B cell (primary cell): ENCODE measurements around the gene NGLY1. TPM values are rescaled to one million over a fixed set of nuclear protein-coding genes. Genes with fewer than 3 reads are reported as not detected.

Source experiments
- ATAC-seq: fragments of 200-7000 bp; cut with Tn5 transposase; one replicate; pipeline ENCODE4 v1.10.0; 2021; ENCODE audit warnings: low read depth, mild to moderate bottlenecking, moderate number of reproducible peaks, moderate library complexity
- CTCF ChIA-PET: fragments of 350-600 bp; sonication (Branson Sonifier 250); formaldehyde crosslinking; loops from one replicate; lab custom pipeline; 2021; ENCODE audit warnings: antibody characterized with exemption, inconsistent platforms; lab: Charles Lee
- POLR2A ChIA-PET: fragments of 350-600 bp; sonication (Branson Sonifier 250); formaldehyde crosslinking; loops from one replicate; lab custom pipeline; 2021; ENCODE audit warnings: antibody characterized with exemption; lab: Charles Lee
- DNase-seq: peaks from one replicate; pipeline ENCODE4 v3.0.0; 2013
- H2AFZ ChIP-seq: 2 replicates; pipeline ENCODE4 v1.6.1; 2012; ENCODE audit warnings: mild to moderate bottlenecking, low read depth, low read length; ENCODE audit not compliant: insufficient read depth, poor library complexity, severe bottlenecking
- H3K27ac ChIP-seq, 2 donors: 1 replicate in 1 of 2; 2 replicates in 1 of 2; pipeline ENCODE4 v1.5.1; 2012 to 2013; ENCODE audit warnings: low read length in 2 of 2, mild to moderate bottlenecking in 2 of 2, moderate library complexity in 1 of 2
- H3K27me3 ChIP-seq, 4 experiments: fragments of 200-600 bp in 1 of 4; sonication (generic) in 1 of 4; replicated peaks in 1 of 4; 1 replicate in 2 of 4; 2 replicates in 2 of 4; pipeline versions ENCODE4 v1.6.1 to v1.7.0; 2013 to 2016; ENCODE audit warnings: low read length in 3 of 4, mild to moderate bottlenecking in 2 of 4, mixed read lengths in 1 of 4, moderate library complexity in 1 of 4; ENCODE audit not compliant: insufficient read depth in 4 of 4, control insufficient read depth in 3 of 4; ENCODE audit errors: control extremely low read depth in 1 of 4
- H3K36me3 ChIP-seq, 2 experiments: replicated peaks in 1 of 2; 1 replicate in 1 of 2; 2 replicates in 1 of 2; pipeline versions ENCODE4 v1.6.1 to v1.7.1; 2013; ENCODE audit warnings: low read length in 1 of 2; ENCODE audit not compliant: insufficient read depth in 2 of 2, control insufficient read depth in 1 of 2; ENCODE audit errors: control extremely low read depth in 1 of 2, extremely low read depth in 1 of 2
- H3K4me1 ChIP-seq, 2 donors: fragments of 200-600 bp in 1 of 2; sonication (generic) in 1 of 2; 1 replicate in 1 of 2; 2 replicates in 1 of 2; pipeline versions ENCODE4 v1.5.1 to v1.6.1; 2013 to 2017; ENCODE audit warnings: low read length in 2 of 2; ENCODE audit not compliant: control insufficient read depth in 2 of 2, insufficient read depth in 2 of 2
- H3K4me2 ChIP-seq: replicated peaks from 2 replicates; pipeline ENCODE3; 2012; ENCODE audit warnings: mild to moderate bottlenecking, low read depth, low read length; ENCODE audit not compliant: poor library complexity, severe bottlenecking
- H3K4me3 ChIP-seq, 5 experiments: fragments of 200-600 bp in 1 of 5; sonication (generic) in 1 of 5; 1 replicate in 3 of 5; 2 replicates in 2 of 5; pipeline versions ENCODE4 v1.5.1 to v1.7.0; 2011 to 2016; ENCODE audit warnings: low read length in 4 of 5, mild to moderate bottlenecking in 4 of 5, low read depth in 2 of 5, control low read depth in 1 of 5, moderate library complexity in 1 of 5; ENCODE audit not compliant: insufficient read depth in 1 of 5; ENCODE audit errors: control extremely low read depth in 1 of 5, extremely low read depth in 1 of 5
- H3K79me2 ChIP-seq: fragments of 200-600 bp; sonication (generic); one replicate; pipeline ENCODE4 v1.6.0; 2016; ENCODE audit warnings: low read length; ENCODE audit not compliant: control insufficient read depth, insufficient read depth
- H3K9ac ChIP-seq: fragments of 200-600 bp; sonication (generic); 2 replicates; pipeline ENCODE4 v1.6.1; 2017; ENCODE audit warnings: mild to moderate bottlenecking, low read length, moderate library complexity
- H3K9me3 ChIP-seq, 3 donors: one replicate each; pipeline versions ENCODE4 v1.6.1 to v1.7.1; 2013; ENCODE audit warnings: low read length in 2 of 3; ENCODE audit not compliant: control insufficient read depth in 2 of 3, insufficient read depth in 1 of 3; ENCODE audit errors: control extremely low read depth in 1 of 3
- H4K20me1 ChIP-seq: 2 replicates; pipeline ENCODE4 v1.6.0; 2012; ENCODE audit warnings: mild to moderate bottlenecking, low read length; ENCODE audit not compliant: insufficient read depth, control insufficient read depth, poor library complexity, severe bottlenecking
- H3K27ac Mint-ChIP-seq: one replicate; pipeline ENCODE4 v1.8.0; 2021; ENCODE audit warnings: mixed read lengths
- H3K27me3 Mint-ChIP-seq: one replicate; pipeline ENCODE4 v1.8.0; 2021; ENCODE audit warnings: mixed read lengths
- H3K4me1 Mint-ChIP-seq: one replicate; pipeline ENCODE4 v1.8.0; 2021; ENCODE audit warnings: mixed read lengths
- H3K4me3 Mint-ChIP-seq: one replicate; pipeline ENCODE4 v1.8.0; 2021; ENCODE audit warnings: mixed read lengths
- H3K9me3 Mint-ChIP-seq: one replicate; pipeline ENCODE4 v1.8.0; 2022; ENCODE audit warnings: mixed read lengths; ENCODE audit not compliant: insufficient read depth
- CTCF ChIP-seq: fragments of 200-600 bp; IDR thresholded peaks from one replicate; pipeline ENCODE4 v1.8.0; 2022; ENCODE audit warnings: antibody characterized with exemption, mild to moderate bottlenecking
- EZH2 ChIP-seq: IDR thresholded peaks from 2 replicates; pipeline ENCODE4 v1.6.1; 2012; ENCODE audit warnings: borderline replicate concordance, low read depth, mild to moderate bottlenecking, moderate library complexity, low read length; ENCODE audit not compliant: insufficient read depth, poor library complexity, severe bottlenecking
- WGBS: methylation state at CpG from one replicate; pipeline ENCODE4 v1.1.5; 2013; ENCODE audit warnings: missing lambda C conversion rate; ENCODE audit not compliant: insufficient coverage; 5-methylcytosine and 5-hydroxymethylcytosine counted together
- intact Hi-C: fragments of 100-400 bp; cut with micrococcal nuclease; formaldehyde crosslinking; loops from one replicate; pipeline ENCODE4 v1.10.0; 2022
- polyA plus RNA-seq: library from polyadenylated mRNA; depleted of rRNA; stranded (reverse); fragments of >200 nt; gene quantifications from 2 replicates; pipeline ENCODE4 v1.2.3, GENCODE V29; 2012
- total RNA-seq, 2 donors: library from RNA; stranded (reverse); fragments of 120-200 nt in 1 of 2; gene quantifications; 1 replicate in 1 of 2; 2 replicates in 1 of 2; pipeline versions ENCODE4 v1.2.3 to v1.2.4, GENCODE V29; 2013 to 2022

NGLY1 gene
- total and polyA plus RNA-seq, 2 donors (not counting 1 experiment from before 2014, with no cell fraction given), result 24.2 to 145 TPM

DNA sequence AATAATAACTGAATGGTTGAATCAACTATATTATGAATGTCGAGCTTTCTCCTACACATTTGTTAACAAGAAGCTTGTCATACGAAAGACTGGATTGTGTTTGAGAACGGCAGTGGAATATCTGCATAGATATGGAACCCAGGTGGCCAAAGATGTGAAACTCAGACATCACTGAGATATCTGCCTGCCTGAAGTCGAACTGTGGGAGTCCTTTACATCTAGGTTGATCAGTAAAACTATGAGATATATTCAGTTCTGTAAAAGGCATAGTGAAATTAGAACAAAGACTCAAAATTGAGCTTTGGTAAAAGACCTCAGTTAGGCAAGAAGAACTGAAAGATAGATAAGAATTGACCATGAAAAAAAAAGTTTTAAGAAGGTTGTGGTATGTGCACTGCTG, 77.0 kb downstream of the NGLY1 start:
- no peaks in the 10 kb centered on the region for H3K36me3 ChIP-seq
- no peaks in the 10 kb centered on the region for H3K79me2 ChIP-seq
- Mint-ChIP-seq H3K27ac (no peak overlapping the region), H3K4me1 (no peaks in the 10 kb centered on the region), H3K9me3 (no peaks in the 10 kb centered on the region), H3K4me3 (no peak overlapping the region), H3K27me3 (peaks cover 28% of the 10 kb centered on the region)
- TF ChIP-seq CTCF (no peak), EZH2 (no peak)
- H4K20me1 ChIP-seq, result no peaks in the 10 kb centered on the region
- H3K4me2 ChIP-seq, result no peak overlapping the region
- intact Hi-C loops, result no loop called here
- POLR2A ChIA-PET, result no interaction called here
- no peak overlapping the region for H3K9ac ChIP-seq
- WGBS, result 80% methylated on average over 1 of the region's 4 CpGs
- DNase-seq (no peak), ATAC-seq (no peak)
- H3K9me3 ChIP-seq, result no peaks in the 10 kb centered on the region
- CTCF ChIA-PET, result no interaction called here
- no peaks in the 10 kb centered on the region for H3K4me1 ChIP-seq
- peaks cover 0 to 2% (median 1%) of the 10 kb centered on the region in 4 experiments for H3K27me3 ChIP-seq
- no peak overlapping the region for H3K4me3 ChIP-seq
- H3K27ac ChIP-seq, result no peak overlapping the region
- no peak overlapping the region for H2AFZ ChIP-seq

DNA sequence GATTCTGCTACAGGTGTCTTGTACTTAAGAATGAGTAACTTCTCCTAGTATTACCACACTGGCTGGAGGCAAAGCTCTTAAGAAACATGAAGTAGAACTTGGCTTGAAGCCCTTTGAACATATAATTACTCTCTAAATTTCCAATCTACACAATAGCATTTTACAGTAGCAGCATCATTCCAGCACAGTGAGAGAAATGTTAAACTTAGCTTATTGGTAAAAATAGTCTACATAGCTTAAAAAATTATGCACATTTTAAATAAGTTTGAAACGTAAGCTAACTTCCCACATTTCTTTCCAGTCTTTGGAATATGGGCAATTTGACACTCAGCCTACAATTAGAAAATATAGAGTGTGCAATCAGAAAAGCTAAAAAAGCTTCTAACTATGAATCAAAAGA, 85.7 kb downstream of the NGLY1 start:
- H3K4me2 ChIP-seq, result no peak overlapping the region
- no peak for TF ChIP-seq CTCF
- no peak for TF ChIP-seq EZH2
- CTCF ChIA-PET, result interaction anchor here (1.0 kb wide), 1 partner anchor 49 kb away, joined by 3 read pairs; no protein-coding TSS in a partner anchor
- no peak overlapping the region for H3K4me3 ChIP-seq
- H3K9ac ChIP-seq, result no peak overlapping the region
- H3K4me1 ChIP-seq, result no peaks in the 10 kb centered on the region
- DNase-seq (no peak), ATAC-seq (no peak)
- H3K27ac ChIP-seq, result no peak overlapping the region
- H4K20me1 ChIP-seq, result no peaks in the 10 kb centered on the region
- no peaks in the 10 kb centered on the region for H3K9me3 Mint-ChIP-seq
- no CpG with 5 or more reads among the region's 1 CpG for WGBS
- H3K27me3 ChIP-seq, result no peaks in the 10 kb centered on the region
- H2AFZ ChIP-seq, result no peak overlapping the region
- intact Hi-C loops, result no loop called here
- H3K9me3 ChIP-seq, result no peaks in the 10 kb centered on the region
- H3K4me3 Mint-ChIP-seq, result no peak overlapping the region
- H3K27ac Mint-ChIP-seq, result no peak overlapping the region
- no peaks in the 10 kb centered on the region for H3K4me1 Mint-ChIP-seq
- no peaks in the 10 kb centered on the region for H3K27me3 Mint-ChIP-seq
- POLR2A ChIA-PET, result no interaction called here
- no peaks in the 10 kb centered on the region for H3K79me2 ChIP-seq
- no peaks in the 10 kb centered on the region for H3K36me3 ChIP-seq
